HG03095 (cell line): Measurements from ENCODE around the gene UGGT1.

Experiments
- ATAC-seq: cut with Tn5 transposase; IDR thresholded peaks from one replicate; pipeline ENCODE4 v1.9.1; 2021; ENCODE audit warnings: moderate library complexity; ENCODE audit not compliant: unreplicated experiment

Gene UGGT1

DNA sequence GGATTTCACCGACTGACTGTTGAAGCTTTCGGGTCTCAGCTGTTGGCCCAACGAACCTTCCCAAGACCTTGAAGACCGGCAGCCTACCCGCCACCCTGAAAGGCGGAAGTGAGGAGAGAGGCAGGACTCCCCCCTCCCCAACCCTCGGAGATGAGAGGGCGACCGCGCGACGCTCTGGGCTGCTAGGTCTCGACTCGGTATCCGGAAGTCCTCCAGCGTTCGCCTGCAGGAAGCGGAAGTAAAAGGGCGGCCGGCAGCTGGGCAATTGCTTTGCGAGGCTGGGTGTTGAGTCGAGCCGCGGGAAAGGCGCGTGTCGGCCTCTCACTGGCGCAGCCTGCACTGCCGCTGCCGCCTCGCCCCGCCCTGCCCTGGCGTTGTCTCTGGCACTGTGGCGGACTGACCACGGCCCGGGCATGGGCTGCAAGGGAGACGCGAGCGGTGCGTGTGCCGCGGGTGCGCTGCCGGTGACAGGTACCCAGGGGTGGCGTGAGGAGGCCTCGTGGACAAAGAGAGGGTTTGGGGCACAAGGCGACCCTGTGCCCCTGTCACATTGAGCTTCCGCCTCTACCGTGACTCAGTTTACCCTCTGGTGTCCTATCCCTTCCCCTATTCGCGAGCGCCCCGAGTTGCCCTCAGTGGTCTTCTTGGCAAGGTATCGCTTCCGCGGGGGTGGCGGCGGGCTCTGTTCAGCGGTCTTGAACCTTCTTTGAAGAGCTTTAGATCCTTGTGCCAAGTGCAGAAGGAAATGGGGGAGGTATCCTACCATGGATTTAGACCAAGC lies at the start of gene UGGT1:
Gene UGGT1 (plus strand): TSS at position 256 of the 781 bp plus-strand sequence. CDS start 158 bp downstream, at position 414.
- peak; percentile 92 for ATAC-seq

DNA sequence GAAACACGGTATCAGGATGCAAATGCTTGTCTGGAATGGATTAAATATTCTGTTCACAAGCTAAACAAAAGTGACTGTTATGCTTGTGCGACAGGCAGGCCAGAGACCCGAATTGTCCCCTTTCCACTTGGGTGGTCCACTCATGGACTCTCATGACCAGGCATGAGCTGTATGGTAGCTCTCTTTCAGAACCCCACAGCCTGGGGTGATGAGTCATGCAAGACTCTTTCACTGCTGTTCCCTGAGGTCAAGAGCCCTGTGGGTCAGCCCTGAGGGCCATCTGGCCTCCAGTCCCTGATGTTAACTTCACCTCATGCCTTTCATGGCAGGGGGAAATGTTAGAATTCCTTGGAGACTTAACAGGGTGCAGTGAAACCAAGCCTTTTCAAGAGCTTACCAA lies 49.4 kb upstream of the UGGT1 start:
- ATAC-seq: no peak

DNA sequence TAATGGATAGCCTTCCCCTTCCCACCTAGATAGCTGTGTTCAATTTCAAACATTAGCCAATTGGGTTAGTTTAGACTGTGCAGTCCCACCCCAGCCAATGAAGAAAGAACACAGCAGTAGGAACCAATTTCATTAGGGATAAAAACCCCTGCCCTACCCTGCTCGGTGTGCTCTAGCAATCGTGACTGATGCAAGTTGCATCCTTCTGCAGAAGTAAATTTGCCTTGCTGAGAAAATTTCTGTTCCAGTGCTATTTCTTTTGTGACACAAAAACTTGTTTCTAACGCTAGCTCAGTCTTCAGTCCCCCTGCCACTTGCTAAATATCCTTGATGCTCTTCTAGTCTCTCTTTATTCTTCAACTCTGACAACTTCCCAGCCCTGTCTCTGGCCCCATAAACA lies 48.0 kb upstream of the UGGT1 start:
- ATAC-seq: no peak

DNA sequence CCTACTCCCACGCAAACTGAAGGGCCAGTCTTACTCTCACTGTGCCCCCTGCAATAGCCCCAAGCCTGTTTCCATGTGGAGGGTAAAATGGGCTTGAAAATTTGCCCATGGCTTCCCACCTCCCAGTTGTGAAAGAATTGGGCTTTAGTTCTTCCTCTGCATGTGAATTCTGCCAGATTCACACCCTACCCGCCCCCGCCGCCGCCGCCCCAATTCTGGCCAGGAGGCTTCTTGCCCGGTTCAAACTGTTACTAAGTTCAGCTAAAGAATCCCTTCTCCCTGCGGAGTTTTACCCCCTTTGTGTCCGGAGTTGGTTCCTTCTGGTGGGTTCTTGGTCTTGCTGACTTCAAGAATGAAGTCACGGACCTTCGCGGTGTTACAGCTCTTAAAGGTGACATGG lies 37.7 kb upstream of the UGGT1 start:
- ATAC-seq: no peak

GRCh38 chr2:128054104-128054885 lies 36.7 kb upstream of the UGGT1 start:
- ATAC-seq: no peak

DNA sequence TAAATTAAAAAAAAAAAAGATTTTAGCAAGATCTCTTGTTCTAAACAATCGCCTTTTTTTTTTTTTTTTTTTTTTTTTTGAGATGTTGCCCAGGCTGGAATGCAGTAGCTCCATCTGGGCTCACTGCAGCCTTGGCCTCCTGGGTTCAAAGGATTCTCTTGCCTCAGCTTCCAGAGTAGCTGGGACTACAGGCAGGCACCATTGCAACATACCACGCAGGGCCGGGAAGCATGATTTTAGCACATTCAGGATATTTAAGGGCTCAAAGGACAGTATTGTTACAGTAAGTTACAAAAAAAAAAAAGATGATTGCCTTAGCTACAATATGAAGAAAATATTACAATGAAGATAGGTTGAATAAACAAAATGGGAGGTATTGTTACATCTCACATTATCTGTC lies 33.7 kb upstream of the UGGT1 start:
- ATAC-seq: no peak

DNA sequence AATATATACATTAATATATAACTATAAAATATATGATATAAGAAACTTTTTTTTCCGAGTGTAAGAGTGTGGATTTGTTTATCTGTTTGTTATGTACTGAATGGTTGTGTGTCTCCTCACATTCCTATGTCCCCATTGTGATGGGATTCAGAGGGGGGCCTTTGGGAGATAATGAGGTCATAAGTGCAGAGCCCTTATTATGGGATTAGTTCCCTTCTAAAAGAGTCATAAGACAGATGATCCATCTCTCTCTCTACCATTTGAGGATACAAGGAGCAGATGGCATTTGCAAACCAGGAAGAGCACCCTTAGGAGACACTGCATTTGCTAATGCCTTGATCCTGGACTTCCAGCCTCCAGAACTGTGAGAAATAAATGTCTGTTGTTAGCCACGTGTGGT lies 32.9 kb upstream of the UGGT1 start:
- no peak for ATAC-seq

- no peak for ATAC-seq
Observed at GRCh38 chr2:128062571-128062970, 28.4 kb upstream of the UGGT1 start.

DNA sequence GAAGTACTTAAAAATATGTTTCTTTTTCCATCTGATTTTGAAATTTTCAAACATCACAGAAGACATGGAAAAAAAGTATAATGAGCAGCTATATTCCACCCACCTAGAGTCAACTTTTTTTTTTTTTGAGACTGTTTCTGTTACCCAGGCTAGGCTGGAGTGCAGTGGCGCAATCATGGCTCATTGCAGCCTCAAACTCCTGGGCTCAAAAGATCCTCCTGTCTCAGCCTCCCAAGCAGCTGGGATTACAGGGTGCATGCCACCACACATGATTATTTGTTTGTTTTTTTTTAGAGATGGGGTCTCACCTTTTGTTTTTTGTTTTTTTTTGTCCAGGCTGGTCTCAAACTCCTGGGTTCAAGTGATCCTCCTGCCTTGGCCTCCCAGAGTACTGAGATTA lies 26.6 kb upstream of the UGGT1 start:
- no peak for ATAC-seq

GRCh38 chr2:128069769-128070168 lies 21.2 kb upstream of the UGGT1 start:
- ATAC-seq: no peak

GRCh38 chr2:128073278-128073677 lies 17.7 kb upstream of the UGGT1 start:
- ATAC-seq: no peak

- ATAC-seq: no peak
Observed at GRCh38 chr2:128076461-128077106, 14.4 kb upstream of the UGGT1 start.

- ATAC-seq: no peak
Observed at GRCh38 chr2:128084757-128085156, 6.2 kb upstream of the UGGT1 start.

- no peak for ATAC-seq
Observed at GRCh38 chr2:128086244-128086643, 4.8 kb upstream of the UGGT1 start.

DNA sequence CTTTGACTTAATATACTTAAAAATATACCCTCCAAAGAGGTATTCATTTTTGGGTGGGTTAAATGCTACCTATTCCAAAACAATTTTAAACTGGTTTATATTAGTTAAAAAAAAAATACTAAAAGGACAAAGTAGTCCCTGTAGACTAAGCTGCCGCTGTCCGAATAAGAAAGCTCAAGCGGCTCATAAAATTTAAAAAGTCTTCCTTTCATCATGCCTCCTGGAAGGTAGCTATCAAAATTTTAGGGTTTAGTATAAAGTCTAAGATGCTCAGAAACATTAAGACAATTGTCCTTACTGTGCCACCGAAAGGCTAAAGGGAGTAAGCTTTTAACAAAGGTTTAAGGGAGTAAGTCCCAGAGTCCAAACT lies 440 bp upstream of the UGGT1 start:
- ATAC-seq: no peak

DNA sequence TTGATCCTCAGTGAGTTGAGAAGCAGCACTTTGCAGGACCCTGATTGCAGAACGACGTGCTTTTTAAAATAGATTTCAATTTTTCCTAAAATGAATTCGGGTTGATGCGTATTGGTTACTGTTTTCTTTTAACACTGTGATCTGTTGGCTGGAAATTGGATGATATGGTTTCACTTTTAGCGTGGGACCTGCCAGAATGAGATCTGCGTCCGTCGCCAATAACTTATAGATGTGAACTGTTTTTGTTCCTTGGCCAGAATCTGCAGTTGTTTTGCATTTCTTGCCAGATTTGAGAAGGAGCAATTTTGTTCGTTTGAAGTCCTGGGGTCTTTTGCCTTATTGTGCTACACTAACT lies 703 bp downstream of the UGGT1 start:
- ATAC-seq: no peak

GRCh38 chr2:128092656-128093055 lies 1.7 kb downstream of the UGGT1 start:
- no peak for ATAC-seq

GRCh38 chr2:128093762-128094161 lies 2.8 kb downstream of the UGGT1 start:
- no peak for ATAC-seq

DNA sequence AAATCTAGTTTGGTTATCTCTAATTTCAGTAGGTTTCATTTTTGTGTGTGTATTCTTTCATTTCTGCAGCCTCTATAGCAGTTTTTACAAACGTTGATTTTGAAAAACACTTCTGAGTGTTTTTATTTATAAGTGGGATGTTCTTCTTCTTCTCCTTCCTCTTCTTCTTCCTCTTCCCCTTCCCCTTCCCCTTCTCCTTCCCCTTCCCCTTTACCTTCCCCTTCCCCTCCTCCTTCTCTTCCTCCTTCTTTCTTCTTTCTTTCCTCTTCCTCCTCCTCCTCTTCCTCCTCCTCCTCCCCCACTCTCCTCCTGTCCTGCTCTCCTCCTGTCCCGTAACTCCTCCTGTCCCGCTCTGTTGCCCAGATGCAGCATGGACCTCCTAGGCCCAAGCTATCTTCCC lies 4.2 kb downstream of the UGGT1 start:
- no peak for ATAC-seq

DNA sequence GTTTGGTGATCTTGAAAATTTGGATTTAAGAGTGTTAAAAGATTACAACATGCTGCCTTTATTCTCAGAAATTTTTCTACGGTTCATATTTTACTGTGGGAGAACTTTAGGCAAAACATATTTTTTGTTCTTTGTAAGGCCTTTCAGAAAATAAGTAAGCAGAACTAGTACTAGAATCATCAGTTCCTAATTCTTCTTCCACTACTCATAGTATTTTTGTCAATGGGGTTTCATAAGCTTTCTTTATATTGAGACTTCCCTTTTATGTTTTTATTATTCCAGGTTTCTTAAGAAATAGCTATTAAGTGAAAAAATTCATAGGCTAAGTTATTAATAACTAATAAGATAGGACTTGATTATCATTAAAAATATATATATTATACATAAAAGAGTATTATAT lies 12.4 kb downstream of the UGGT1 start:
- ATAC-seq: no peak

DNA sequence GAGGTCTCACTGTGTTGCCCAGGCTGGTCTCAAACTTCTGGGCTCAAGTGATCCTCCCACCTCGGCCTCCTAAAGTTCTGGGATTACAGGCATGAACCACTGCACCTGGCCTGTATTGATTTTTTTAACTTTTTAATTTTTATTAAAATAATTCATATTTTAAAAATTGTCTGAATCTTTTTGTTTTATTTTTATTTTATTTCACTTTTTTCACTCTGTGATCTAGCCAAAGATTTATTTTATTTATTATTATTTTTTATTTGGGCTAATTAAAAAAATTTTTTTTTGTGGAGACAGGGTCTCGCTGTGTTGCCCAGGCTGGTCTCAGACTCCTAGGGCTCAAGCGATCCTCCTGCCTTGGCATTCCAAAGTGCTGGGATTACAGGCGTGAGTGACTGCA lies 14.1 kb downstream of the UGGT1 start:
- no peak for ATAC-seq

DNA sequence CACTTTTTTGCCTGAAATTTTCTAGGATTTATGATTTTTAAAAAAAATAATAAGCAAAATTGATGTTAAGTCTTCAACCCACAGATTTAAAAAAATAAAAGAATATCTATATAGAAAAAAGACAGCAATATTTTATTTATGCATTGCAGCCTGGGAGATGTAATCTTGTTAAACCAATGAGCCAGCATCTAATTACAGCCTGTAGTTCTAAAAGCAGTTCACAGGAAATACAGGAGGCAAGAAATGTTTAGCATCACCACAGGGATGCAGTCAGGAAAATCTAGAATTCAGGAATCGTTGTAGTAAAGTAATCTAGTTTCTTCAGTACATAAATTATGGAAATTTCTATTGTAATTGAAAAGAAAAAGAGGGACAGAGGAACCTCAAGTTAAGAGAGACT lies 17.2 kb downstream of the UGGT1 start:
- ATAC-seq: no peak
